ENCODE data around the gene ANKS1B. TPM values are rescaled to one million over a fixed set of nuclear protein-coding genes. Genes with fewer than 3 reads are reported as not detected.
"Not testable (repeated sequence)": the region's sequence is repeated elsewhere in the genome, so short reads cannot be mapped to it uniquely, and the experiment has no call there.

The ANKS1B gene
- total RNA-seq, 1 donor, result not detected

DNA sequence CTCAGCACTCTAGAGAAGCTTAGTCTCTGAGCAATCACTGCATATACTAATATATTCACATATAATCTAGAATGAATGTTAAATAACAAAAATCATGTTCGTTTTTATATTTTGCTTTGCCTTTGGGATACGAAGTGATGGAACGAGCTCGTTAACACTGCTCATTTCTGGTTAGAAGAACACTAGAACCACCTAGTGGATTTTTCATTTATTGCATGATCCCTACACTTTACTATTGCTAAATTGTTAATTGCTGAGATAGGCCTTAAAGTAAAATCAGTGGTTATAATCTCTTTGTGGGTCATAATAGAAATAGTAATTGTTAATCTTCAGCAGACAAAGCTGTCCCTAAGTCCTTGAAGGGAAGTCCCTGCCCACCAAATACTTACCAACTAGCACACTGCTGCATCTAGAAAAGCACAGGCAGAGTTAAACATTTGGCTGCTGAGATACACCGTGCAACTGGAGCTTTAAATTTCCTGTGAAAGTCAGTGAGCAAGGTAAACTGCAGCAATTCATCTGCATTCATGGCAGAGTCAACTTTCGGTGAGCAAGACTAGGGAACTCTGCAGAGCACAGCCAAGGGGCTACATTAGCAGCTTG, 985.9 kb downstream of the ANKS1B start:
- peak in 2 of 3 donors; percentile 14 to 42 for DNase-seq (ENCODE audit: low read depth in 2 of 3, low spot score in 2 of 3)

DNA sequence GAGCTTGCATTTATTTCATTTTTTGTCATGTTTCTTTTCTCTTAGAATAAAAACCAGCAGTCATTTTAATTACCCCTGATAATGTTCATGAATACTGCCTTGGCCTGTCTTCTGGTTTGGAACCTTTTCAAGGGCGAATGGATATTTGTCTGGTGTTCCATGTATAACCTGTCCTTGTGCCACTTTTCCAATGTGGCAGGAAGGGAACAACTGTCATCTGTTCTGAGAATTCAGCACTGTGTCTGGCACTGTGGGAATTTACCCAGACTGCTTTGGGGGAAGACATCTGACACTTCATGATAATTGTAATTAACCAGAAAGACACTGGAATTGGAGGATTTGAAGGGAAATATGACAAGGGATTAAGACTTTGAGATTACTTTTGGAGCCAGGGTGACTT, 986.8 kb downstream of the ANKS1B start:
- no peak for DNase-seq (ENCODE audit: low read depth in 2 of 3, low spot score in 2 of 3)

DNA sequence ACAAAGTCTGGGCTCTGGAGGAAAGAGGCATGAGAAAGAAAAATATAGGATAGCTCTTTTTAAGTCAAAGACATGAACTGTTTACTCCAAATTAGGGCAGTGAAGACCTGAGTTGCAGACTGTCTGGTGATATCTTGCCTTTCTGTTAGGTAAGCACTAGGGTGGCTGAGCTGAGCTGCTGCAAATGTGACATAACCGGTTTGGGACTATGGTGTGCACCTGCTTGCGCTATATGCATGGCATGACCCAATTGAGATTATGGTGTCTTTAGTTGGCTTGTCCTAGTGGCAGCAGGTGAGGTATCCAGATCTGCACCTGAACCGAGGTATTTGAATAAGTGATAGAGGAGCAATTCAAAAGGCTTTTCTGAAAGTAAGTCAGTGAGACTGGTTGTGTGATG, 994.1 kb downstream of the ANKS1B start:
- no peak for DNase-seq (ENCODE audit: low read depth in 2 of 3, low spot score in 2 of 3)

DNA sequence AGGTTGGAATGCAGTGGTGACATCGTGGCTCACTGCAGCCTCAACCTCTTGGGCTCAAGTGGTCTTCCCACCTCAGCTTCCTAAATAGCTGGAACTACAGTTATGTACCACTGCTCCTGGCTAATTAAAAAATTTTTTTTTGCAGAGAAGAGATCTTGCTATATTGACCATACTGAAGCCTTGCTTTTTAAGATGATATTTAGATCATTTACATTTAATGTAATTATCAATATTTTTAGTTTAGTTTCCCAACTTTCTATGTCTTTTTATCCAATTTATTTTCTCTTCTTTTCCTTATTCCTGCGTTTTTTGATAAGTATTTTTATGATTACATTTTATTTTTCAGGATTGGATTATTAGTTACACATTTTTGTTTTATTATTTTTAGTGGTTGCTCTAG, 999.6 kb downstream of the ANKS1B start:
- DNase-seq (ENCODE audit: low read depth in 2 of 3, low spot score in 2 of 3), result no peak

DNA sequence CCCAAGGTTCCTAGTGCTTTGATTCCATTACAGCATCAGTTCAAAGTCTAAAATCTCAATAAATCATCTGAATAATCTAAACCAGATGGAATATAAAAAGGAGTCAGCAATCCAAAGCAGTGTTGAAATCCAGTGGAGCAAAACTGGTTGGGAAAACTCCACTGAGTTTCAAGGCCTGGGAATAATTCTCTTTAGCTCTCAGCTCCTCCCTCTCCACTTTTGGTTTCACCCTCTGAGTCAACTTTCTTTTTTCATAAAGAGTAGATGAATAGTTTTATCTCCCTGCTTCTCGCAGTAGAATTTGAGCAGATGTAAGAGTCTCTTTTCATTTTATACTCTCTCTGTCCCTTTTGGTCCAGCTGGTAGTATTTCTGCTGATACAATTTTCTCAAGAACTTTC, 1001.1 kb downstream of the ANKS1B start:
- DNase-seq (ENCODE audit: low read depth in 2 of 3, low spot score in 2 of 3), result no peak

DNA sequence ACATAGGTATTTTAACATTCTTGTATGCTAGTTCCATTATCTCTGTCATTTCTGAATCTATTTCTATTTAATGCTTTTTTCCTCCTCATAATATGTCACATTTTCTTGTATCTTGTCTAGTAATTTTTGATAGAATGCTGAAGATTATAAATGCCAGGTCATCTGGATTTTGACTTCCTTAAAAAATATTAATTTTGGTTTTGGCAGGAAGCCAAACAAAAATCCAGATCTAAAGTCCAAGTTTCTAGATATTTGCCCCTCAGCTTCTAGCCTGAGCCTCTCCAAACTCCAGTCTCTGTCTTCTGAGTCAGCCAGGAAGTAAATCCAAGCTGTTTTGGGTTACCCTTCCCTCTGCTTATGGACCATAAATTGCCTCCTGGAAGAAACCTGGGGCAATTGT, 1004.2 kb downstream of the ANKS1B start:
- DNase-seq (ENCODE audit: low read depth in 2 of 3, low spot score in 2 of 3), result no peak

DNA sequence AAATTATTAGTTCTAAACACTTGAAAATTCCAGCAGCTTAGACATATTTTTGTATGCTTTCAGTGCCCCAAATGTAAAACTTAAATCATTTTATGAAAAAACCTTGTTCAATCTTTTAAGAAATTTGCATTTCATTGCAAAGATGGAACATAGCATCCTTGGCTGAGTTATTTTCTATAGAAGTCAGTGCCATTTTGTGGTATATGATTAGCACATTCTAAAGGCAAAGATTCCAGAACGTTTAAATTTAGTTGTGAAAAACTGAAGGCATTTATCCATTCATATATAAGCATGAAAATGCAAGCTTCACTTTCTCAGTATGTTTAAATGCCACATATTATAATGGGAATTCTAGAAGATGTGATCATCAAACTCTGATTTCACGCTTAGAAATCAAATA, 1007.5 kb downstream of the ANKS1B start:
- DNase-seq (ENCODE audit: low read depth in 2 of 3, low spot score in 2 of 3), result no peak

DNA sequence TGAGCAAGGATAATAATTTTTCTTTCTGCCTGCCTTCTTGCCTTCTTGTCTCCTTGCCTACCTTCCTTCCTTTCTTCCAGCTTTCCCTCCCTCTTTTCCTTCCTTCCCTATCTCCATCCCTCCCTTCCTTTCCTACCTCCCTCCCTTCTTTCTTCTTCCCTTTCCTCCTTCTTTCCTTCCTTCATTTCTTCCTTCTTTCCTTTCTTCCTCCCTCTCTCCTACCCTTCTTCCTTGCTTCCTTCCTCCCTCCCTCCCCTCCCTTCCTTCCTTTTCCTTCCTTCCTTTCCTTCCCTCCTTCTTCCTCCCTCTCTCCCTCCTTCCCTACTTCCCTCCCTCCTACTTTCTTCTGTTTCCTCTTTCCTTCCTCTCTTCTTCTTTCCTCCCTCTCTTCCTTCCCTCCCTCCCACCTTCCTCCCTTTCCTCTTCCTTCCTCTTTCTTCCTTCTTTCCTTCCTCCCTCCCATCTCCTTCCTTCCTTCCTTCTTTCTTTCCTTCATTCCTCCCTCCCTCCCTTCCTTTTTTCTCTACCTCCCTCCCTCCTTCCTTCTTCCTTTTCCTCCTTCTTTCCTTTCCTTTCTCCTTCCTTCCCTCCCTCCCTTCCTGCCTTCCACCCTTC, 1009.9 kb downstream of the ANKS1B start:
- DNase-seq (ENCODE audit: low read depth in 2 of 3, low spot score in 2 of 3), result no peak

DNA sequence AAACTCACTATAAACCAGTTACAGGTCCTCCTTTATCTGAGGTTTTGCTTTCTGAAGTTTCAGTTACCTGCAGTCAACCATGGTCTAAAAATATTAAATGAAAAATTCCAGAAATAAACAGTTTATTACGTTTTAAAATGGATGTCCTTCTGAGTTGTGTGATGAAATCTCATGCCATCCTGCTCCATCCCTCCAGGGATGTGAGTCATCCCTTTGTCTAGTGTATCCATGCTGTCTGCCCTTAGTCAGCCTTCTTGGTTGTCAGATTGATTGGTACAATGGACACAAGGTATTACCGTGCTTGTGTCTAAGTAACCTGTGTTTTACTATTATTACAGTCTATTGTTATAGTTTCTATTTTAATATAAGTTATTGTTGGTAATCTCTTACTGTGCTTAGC, 1011.3 kb downstream of the ANKS1B start:
- no peak for DNase-seq (ENCODE audit: low read depth in 2 of 3, low spot score in 2 of 3)

DNA sequence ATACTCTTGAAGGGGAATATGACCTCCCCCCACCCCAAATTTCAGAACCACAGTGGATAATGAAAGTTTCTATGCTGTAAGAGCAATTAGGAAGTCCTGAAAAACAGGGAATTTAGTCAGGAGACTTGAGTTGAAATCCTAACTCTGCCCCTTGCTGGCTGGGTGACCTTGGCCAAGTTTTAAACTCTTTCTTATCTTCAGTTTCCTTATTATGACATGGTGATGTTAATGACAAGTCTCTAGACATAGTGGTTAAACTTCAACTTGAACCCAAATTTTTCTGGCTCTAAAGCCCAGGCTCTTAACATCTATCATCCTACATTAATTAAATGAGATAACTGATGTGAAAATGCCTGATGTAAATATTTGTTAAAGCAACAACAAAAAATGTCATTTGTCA, 1013.8 kb downstream of the ANKS1B start:
- DNase-seq (ENCODE audit: low read depth in 2 of 3, low spot score in 2 of 3), result no peak

DNA sequence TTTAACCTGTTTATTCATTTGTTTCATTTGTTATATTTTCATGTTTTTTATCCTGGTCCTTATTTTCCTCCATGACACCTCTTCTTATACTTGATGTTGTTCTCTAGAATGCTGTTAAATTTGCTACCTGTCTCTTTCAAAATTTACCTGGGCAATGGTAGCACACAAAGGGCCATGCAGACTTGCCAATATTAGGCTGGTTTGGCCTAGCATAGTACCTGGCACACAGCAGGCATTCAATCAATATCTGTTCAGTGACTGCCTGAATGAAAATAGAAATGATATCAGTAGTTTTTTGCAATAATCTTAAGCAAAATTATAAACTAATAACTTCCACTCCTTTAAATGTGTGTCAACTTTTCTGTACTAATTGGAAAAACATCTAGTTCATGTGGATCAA, 1014.5 kb downstream of the ANKS1B start:
- no peak for DNase-seq (ENCODE audit: low read depth in 2 of 3, low spot score in 2 of 3)

DNA sequence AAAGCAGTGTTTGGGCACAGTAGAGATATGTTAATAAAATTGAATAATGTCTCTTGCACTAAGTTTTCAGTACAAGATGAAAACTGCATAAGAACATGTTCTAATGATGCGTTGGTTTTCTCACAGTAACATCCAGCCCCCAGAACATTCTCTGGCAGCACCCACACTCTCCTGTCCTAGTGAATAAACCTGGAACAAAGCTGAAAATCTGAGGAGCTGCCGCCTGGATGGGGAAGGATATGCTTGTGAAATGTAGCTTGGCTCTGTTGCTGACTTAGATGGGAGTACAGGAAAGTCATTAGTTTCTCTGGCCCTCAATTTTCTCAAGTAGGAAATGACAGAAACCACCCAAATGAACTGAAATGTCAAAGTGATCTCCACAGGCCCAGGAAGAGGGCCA, 1015.8 kb downstream of the ANKS1B start:
- DNase-seq (ENCODE audit: low read depth in 2 of 3, low spot score in 2 of 3), result no peak

DNA sequence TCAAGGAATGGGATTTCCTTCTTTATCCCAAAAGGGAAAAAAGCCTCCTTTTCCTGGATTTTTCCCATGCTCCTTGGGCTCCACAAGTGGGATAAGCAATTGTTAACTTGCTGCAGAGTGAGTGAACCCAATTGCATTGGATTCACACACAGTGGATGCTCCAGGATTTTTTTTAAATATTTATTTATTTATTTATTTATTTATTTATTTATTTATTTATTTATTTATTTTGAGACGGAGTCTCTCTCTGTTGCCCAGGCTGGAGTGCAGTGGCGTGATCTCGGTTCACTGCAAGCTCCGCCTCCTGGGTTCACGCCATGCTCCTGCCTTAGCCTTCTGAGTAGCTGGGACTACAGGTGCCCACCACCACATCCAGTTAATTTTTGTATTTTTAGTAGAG, 1027.6 kb downstream of the ANKS1B start:
- DNase-seq (ENCODE audit: low read depth in 2 of 3, low spot score in 2 of 3), result not testable (repeated sequence)

DNA sequence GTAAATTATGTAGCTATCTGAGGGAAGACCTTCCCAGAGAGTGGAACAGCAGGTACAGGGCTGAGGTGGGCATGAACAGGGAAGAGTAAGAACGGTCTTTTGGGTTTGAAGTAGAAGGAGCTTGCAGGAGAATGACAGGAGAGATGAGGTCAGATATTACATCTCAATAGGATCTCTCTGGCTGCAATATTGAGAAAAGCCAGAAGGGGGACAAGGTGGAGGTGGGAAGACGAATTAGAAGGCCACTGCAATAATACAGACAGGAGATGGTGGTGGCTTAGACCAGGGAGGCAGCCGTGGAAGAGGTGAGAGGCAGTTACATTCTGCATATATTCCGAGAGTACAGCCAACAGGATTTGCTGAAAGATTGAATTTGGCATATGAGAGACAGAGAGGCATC, 1029.5 kb downstream of the ANKS1B start:
- DNase-seq (ENCODE audit: low read depth in 2 of 3, low spot score in 2 of 3), result peak in 1 of 3 donors; percentile 4

DNA sequence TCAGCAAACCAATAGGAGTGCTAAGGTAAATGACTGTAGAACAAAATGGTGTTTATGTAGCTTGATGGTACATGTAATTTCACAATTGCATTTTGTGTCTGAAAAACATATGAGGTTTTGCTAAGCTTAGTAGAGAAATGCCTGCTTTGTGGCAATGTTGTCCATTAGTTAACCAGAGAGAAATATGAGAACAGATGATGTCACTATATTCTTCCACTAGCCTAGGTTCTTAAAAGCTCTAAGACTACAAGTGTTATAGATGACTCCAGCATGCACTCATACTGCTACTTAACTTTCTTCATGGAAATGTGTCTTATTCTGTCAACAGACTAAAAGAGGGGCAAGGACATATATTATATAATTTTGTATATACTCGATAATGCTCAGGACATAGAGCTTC, 1030.2 kb downstream of the ANKS1B start:
- no peak for DNase-seq (ENCODE audit: low read depth in 2 of 3, low spot score in 2 of 3)

DNA sequence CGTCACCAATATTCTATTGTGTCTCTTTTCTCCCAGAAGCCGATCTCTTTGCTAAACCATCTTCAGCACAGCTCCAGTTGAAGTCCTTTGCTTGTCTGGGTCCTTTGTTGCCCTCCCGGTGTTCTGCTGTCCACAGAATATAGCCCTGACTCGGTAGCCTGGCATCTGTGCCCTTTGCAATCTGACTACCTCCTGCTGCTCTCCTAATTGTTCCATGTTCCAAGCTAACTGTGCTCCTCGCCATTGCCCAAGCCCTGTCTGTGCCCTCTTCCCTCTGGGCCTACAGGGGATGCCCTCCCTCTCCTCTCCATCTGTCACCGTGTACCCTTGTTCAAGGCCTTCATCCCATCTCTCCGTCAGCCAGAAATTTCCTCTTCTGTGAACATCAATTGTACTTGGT, 1033.3 kb downstream of the ANKS1B start:
- DNase-seq (ENCODE audit: low read depth in 2 of 3, low spot score in 2 of 3), result no peak

DNA sequence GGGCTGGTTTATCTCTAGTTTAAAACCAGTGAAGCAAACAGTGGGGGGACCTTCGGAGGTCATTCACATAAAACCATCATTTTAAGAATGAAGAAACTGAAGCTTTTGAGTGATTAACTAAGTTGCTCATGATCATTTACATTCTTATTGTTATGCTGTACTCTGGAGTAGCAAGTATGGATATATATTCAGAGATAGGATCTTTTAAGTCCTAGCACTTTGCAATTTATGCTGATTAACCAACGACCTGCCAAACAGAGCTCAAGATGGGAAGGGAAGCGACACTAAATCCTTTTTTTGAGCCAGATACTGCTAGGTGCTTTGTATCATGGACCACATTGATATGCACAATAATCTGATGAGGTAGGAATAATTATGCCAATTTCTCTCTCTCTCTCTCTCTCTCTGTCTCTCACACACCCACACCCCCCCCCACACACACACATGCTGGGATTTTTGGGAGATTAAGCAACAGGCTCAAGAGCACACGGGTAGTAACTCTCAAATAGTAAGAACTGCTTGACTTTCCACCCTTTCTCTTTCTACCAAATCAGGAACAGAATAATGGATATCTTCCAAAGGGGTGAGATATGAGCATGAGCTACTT, 1036.3 kb downstream of the ANKS1B start:
- no peak for DNase-seq (ENCODE audit: low read depth in 2 of 3, low spot score in 2 of 3)

DNA sequence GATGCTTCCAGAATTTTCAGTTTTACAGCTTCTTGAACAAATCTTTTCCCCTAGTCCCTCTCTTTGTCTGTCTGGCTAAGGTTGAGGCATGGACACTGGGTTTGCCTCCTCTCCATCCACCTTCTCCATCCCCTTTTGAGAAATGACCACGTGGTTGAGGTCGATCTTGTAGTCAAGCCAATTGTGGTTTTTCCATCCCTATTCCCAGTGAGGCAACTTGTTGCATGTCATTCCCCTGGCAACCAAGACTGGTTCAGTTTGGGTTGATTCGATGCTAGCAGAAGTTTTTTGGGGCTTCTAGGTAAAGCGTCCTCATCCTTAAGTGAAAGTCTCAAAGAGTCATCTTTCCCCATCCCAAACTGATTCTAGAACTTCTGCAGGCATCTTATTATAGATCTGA, 1038.9 kb downstream of the ANKS1B start:
- no peak for DNase-seq (ENCODE audit: low read depth in 2 of 3, low spot score in 2 of 3)

DNA sequence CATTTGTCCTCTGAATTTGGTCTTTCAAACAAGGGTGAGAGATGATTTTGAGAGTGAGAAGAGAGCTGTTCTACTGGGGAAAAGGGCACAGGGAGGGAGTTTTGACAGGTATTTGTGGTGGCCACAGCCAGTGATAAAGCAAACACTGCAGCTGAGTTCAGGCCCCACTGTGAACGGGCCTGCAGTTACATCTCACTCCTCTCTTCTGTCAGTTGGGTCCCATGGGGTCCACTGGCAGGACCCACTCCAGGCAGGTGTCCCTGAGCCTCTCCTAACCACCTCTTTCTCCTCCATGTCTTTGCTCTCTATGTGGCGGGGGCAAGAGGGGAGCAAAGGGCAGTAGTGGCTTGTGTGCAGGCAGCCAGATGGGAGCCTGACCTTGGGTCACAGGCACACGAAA, 1044.8 kb downstream of the ANKS1B start:
- no peak for DNase-seq (ENCODE audit: low read depth in 2 of 3, low spot score in 2 of 3)

DNA sequence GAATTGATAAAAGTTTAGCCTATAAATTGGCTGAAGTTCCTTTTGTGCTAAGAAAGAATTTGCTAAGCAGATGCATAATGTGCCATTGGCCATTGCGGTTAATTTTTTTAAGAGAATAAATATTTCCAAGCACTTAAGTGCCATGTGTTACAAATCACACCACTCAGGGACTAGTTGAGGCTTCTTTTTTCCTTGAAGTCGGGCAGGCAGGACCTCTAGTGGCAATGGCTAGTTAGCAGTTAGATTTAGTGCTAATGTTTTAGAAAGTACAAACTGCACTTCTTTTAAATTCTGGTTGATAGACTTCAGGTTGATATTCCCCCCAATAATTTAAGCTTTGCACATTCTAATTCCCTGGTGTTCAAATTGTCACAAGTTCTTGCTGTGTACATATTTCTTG, 1045.4 kb downstream of the ANKS1B start:
- DNase-seq (ENCODE audit: low read depth in 2 of 3, low spot score in 2 of 3), result peak in 1 of 3 donors; percentile 1

DNA sequence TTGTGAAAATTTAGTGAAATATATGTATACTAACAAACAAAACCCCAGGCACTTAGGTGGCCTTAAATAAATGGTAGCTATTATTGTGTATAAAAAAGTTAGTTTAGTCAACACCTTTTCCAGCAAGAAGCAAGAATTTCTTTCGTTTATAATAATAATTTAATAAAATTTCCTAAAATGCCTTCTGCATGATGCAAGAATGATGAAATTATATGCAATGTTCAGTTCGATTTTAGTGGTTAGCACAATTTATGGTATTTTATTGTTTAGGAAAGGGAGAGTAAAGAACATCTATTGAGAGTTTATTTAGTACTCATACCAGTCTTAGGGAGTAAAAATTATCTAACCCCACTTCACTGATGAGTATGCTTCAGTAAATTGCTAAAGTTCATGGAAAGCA, 1048.9 kb downstream of the ANKS1B start:
- DNase-seq (ENCODE audit: low read depth in 2 of 3, low spot score in 2 of 3), result no peak

DNA sequence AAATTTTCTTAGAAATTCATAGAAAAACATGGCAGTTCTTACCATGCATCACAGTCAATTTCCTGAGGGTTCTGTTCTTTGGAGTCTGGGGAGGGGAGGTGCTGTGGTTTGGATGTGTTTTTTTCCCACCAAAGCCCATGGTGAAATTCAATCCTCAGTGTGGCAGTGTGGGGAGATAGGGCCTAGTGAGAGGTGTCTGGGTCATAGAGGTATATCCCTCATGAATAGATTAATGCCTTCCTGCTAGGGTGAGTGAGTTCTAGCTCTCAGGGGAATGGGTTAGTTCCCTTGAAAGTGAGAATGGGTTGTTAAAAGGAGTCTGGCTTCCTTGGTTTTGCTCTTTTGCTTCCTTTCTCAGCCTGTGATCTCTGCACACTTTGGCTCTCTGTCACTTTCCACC, 1061.9 kb downstream of the ANKS1B start:
- no peak for DNase-seq (ENCODE audit: low read depth in 2 of 3, low spot score in 2 of 3)
